ENCODE results near the gene SURF4.
"Not testable (repeated sequence)": the region's sequence is repeated elsewhere in the genome, so short reads cannot be mapped to it uniquely, and the experiment has no call there.

SURF4 gene

DNA sequence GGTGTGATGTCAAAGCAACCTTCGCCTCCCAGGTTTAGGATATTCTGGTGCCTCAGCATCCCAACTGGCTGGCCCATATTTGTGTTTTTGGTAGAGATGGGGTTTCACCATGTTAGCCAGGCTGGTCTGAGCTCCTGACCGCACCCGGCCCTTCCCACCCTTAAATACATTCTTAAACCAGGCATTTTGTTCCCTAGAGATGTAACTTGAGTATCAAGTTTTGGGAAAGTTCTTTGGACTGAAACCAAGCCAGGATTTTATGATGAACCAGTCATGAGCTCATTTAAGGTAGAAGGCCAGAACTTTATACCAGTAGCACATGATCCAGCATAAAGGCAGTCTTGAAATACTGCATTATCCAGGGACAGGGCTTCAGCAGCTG, 24.3 kb downstream of the SURF4 start:
- DNase-seq: no peak

DNA sequence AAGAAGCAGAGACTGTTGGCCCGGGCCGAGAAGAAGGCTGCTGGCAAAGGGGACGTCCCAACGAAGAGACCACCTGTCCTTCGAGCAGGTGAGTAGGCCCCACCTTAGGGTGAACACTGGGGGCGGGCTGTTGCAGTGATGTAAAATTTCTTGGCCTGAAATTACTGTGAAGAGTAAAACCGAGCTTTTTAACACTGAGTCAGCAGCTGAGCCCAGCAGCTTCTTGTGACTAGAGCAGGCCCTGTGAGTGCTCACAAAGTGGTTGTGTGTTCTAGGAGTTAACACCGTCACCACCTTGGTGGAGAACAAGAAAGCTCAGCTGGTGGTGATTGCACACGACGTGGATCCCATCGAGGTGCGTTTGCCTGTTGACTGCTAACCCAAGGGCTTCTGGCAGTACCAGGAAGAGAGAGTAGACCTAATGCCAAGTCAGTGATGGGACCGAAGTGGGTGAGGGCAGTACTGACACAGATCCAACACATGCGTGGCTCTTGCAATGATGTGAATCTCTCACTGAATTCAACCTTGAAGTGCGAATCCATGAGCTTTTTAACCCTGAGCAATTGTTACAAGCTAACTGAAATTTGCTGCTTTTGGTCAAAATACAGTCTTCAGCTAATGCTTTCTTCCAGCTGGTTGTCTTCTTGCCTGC, 25.8 kb downstream of the SURF4 start:
- DNase-seq: no peak

DNA sequence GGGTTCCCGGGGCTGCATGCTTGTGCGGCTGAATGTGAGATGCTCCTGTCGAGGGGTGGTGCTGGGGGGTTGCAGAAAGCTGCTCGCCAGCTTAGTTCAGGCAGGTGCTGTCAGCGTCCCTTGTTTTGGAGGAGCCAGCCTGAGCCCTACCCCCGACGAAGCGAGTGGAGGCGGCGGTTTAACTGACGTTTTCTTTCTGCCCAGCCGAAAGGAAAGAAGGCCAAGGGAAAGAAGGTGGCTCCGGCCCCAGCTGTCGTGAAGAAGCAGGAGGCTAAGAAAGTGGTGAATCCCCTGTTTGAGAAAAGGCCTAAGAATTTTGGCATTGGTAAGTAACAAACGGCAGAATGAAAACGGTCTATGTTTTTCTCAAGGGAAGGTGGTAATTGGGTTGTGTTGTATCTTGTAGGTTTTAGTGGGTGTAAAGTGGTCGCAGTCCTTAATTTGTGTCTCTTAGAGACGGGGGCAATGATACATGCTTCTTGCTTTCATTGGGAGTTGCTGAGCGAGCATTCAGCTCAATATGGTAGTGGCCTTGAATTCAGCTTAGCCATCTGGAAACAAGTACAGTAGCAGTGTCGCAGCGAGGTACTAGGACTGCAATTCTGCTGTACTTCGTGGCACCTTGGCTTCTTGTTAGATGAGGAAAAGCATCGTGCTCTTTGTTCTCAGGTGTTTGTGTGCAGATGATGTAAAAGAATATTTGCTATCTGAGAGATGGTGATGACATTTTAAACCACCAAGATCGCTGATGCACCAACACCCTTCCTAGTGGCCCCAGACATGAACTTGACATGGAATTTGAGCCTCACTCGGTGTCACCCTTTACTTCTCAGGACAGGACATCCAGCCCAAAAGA, 26.9 kb downstream of the SURF4 start:
- no peak for DNase-seq

DNA sequence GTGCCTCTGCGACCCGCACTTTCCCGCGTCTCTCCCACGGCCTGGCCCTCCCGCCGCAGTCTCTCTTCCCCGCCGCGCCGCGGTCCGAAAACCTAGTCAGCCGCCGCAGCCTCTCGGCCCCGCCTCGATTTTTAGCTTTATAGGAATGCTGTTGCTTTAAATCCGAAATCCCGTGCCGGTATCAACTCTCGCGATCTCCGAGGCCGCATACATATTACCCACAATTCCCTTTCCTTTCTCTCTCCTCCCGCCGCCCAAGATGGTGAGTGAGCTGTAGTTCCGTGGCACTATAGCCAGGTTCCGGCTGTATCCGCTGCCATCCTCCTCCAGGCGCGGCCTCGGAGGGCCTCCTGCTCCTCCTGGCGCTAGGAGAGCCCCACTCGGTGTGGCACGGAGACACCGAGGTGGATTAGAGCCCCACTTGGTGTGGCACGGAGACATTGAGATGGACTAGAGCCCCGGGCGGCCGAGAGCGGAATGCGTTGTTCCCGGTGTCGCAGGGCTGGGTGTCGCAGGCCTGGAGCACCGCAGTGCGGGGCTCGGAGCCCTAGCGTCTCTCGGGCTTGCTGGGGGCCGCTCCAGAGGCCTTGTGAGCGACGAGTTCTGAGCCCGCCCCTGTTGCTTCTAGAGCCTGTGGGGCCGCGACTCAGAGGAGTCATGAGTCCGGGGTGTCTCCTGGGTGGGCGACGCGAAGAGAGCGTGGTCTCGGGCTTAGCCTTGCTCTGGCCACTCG, 27.7 kb downstream of the SURF4 start, which contains the start of the genes MED22 and RPL7A:
Gene MED22, minus strand, starts transcription at position 147 of the 733 bp plus-strand sequence. CDS start 1,469 bp downstream, outside the sequence.
Gene RPL7A, plus strand, starts transcription at position 234 of the 733 bp plus-strand sequence. Its CDS starts 26 bp downstream, at position 260.
- DNase-seq: peak; percentile 92 to 94

DNA sequence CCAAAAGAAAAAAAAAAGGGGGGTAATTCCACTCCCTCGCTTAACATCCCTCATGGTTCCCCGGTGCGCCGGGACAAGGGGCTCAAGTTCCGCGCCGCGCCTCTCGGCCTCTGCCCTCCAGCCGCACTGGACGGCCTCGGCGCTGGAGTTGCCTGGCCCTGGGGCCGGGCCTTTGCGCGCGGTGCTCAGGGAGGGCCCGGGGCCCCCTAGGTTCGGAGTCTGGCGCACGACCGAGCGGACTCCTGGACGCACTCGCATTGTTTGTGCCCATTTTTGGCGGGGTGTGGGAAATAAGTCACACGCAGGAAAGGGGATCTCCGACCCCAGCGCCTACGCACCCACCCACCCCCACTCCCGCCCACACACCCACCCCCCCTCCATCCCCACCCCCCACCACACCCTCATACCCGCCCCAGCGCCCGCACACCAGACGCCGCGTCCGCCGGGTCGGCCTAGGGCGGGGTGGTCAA, 28.3 kb downstream of the SURF4 start:
- DNase-seq: no peak

DNA sequence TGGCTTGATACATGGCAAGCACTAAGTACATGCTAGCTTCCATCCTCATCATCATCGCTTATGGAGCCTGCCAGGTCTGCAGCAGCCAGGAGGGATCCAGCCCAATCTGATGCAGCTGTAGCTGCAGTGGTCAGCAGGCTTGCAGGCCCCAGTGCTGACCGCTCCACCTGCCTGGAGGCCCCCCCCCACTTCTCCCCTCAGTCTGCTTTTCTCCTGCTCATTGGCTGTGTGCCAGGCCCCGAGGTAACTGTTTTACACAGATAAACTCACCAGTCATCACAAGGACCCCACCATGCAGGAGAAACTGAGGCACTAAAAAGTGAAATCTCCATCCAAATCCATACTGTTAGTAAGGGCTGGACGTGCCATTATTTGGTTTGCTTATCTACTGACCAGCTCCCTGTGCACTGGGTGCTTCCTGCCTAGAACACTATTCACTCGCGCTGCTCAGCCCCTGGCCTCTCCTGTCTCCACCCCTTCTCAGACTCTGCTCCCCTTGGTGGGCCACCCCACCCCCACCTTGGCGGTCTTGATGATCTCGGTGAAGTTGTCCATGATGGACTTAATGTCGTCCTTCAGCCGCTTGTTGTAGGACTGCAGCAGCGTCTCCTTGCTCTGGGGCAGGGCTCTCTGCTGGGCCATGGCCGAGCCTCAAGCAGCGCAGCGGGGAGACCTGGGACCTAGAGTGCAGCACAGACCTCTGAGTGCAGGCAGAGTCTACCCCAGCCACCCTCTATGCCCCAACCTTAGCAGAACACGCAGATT, 29.7 kb downstream of the SURF4 start:
- DNase-seq: no peak

DNA sequence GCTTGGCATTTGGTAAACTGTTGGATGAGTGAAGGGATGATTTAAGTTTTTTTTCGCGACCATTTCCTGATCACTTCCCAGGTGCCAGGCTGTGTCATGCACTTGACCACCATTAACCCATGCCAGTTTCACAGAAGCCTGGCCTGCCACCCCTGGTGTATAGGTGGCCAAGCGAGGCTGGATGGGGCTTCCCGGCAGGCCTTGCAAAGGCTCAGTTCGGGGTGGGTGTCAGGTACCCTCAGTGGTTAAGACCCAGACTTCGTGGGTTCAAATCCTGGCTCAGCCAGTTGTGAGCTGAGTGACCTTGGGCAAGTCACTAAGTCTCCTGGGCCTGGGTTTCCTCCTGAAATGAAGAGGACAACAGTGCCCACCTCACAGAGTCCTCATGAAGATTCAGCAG, 30.3 kb downstream of the SURF4 start:
- DNase-seq: no peak

DNA sequence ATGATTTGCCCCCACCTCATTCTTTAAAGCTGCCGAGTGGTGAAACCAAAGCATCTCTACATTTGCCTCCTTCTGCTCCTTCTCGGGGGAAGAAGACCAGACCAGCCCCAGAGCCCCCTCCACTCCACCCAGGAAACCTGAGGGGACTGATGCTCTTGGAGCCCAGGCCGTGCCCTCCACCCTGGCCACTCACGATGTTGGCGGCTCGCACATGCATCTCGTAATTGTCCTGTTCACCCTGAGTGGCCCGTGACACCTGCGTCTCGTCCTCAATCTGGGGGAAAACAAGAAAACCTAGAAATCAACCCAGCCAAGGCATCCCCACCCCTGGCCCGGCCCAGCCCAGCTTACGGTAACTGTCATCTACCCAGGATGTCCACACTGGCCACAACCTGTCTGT, 30.9 kb downstream of the SURF4 start:
- no peak for DNase-seq

DNA sequence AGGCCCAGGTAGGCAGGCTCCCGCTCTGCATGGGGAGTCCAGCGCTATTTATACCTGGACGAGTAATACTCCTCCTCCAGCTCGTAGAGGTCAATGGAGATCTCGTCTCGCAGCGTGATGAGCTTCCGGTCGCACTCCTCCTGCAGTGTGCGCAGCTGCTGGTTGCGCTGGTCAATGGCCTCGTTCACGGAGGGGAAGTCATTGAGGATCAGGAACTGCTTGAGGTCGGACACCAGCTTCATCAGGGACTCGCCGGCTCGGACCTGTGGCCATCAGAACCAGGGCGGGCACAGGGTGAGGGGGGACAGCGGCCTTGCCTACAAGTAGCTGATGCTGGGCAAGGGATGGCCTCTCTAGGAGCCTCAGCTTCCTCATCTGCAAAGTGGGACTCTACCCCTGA, 31.8 kb downstream of the SURF4 start:
- DNase-seq: no peak

DNA sequence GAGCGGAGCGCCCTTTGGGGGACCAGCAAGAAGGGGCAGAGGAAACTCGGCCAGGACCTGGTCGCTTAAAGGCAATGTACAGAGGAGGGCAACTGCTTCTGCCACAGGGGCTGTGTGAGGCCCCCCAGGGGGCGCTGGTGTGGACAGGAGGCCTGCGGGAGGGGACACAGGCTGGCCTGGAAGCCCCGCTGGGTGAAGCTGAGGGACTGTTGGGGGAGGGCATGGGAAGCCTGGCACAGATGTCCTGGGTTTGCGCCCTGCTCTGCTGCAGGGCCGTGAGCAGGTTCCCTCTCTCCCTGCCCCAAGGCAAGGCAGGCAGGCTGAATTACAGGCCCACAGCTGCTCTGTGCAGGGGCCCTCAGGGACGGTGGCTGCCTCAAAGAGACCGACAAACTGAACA, 33.3 kb downstream of the SURF4 start:
- no peak for DNase-seq

DNA sequence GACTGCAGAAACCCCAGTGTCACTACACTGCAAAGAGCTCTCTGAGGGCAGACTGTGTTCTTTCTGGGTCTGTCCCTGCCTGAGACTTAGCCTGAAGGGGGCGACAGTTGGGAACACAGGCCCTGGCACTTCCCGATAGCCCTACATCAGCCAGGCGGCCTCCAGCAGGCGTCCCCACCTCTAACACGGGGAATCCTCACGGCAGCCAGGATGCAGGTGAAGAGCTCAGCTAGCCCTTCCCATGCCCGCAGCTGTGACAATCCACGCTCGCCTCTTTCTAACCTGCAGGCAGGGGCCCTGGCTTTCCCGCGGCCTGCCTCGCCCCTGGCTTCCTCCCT, 33.8 kb downstream of the SURF4 start:
- DNase-seq: no peak

DNA sequence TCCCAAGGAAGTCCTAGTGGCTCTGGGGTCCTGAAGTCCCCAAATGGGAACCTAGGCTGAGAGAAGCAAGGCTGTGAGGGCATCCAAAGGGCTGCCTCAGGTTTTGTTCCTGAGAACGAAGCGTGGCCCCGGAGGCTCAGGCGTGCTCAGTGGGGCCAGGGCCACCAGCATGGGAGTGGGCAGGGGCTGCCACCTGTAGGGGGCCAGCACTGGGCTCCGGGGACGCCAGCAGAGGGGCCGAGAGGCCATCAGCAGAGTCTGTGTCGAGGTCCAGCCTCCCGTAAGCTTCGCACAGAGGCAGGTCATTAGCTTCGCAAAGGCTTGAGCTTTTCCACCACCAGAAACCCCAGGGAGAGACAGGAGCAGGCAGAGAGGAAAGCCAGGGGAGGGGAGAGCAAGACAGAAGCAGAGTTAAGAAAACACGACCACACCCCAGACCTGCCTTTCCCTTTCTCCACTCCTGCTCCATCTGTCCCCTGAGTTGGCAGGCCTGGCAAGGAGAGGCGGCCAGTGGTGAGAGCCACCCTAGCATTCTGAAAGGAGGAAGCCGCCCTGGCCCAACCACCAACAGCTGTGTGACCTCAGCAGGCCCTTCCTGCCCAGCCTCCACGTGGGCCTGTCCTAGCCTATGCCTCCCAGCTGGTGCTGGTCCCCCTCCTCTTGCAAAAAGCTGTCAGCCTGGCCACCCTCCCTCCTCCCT, 34.3 kb downstream of the SURF4 start:
- no peak for DNase-seq

DNA sequence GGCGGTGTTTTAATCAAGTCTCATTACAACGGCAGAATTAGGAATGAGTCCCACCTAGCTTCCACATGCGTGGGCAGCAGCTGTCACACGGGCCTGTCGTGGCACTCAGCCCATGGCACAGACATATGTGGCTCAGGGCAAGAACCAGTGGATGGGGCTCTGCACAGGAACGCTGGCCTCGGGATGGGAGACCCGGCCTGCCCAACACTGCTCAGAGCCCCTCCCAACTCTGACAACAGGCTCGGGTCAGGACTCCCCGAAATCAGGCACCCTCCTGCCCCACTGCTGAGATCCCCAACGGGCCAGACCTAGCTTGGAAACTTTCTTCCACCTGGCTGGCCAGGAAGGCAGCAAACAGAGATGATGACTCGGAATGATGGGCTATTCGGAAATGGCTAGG, 34.9 kb downstream of the SURF4 start:
- peak in 1 of 2 donors; percentile 16 for DNase-seq

DNA sequence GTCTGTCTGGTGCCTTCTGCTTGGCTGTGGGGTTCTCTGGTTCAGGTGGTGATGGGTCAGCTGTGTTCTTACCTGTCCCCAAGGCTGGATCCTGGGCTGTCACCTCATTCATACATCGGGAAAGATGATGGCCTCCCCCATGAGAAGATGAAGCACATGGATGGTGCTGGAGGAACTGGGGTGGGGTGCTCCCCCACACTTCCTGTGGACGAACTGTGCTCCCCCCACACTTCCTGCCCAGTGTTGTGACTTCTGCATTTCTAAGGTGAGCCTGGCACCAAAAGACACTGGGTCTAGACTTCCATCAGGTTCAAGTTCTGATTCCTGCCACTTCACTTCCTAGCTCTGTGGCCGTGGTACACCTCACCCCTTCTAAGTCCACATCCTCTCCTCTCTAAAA, 35.6 kb downstream of the SURF4 start:
- DNase-seq: no peak

DNA sequence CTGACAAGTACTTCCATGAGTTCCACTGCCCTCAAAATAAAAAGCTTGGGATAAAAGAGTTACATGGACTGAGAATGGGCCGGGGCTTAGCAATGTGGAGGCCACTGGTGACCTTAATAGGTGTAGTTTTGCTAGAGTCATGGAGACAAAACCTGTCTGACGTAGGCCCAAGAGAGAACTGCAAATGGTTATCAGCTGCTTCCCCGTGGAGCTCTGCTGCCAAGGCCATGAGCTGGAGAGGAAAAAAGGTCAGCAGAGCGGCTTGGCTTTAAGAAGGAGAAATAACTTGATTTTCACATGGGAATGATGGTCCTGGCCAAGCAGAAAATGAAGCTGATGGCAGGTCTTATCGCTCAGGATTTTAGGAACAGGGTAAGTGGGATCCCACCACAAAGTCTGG, 36.2 kb downstream of the SURF4 start:
- no peak for DNase-seq

DNA sequence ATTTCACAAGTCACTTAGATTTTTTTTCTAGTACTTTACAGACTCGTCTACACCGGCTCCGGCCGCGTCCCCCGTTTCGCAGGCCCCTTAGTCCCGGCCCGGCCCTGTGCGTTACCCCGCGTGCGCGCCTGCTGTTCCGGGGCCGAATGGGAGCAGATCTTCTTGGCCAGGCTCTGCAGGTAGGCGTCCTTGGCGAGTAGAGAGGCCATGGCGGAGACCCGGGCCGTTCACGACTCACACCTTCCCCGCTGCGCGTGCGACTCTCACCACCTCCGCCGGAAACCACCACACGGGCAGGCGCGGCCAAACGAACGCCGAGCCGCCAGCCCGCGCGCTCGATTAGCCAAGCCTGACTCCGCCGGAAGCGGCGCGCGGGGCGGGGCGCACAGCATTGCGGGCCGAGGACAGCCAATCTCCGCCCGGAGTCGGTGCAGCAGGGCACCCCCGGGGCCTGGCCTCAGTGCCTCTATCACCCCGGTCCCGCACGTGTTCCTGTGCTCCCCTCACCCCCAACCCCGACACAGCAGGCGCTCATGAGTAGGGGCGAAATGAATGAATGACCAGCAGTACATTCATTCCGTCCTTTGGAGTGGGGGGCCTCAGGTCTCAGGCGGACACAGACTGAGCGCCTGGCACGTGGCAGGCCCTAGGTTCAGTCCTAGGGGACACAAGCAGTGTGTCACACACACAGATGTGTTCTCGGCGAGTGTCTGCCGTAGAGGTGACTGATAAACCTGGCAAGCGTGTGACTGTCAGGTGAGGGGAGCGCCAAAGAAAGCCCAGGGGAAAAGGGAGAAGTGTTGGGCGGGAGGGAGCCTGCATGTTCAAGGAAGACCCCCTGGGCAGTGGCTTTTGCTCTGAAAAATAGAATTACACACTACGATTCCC, 39.7 kb downstream of the SURF4 start, which contains the start of gene SURF6:
Gene SURF6, minus strand, starts transcription at position 265 of the 888 bp plus-strand sequence. Its CDS starts 56 bp downstream, at position 209.
- DNase-seq: peak; percentile 94 to 96

DNA sequence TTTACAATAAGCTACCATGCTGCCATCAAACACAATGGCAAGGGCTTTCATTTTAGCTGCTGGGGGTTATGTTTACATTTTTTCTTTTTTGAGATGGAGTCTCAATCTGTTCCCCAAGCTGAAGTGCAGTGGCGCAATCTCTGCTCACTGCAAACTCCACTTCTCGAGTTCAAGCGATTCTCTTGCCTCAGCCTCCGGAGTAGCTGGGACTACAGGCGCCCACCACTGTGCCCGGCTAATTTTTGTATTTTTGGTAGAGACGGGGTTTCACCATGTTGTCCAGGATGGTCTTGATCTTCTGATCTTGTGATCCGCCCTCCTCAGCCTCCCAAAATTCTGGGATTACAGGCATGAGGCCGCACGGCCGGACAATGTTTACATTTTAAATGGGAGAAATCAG, 41.0 kb downstream of the SURF4 start:
- not testable (repeated sequence) for DNase-seq

DNA sequence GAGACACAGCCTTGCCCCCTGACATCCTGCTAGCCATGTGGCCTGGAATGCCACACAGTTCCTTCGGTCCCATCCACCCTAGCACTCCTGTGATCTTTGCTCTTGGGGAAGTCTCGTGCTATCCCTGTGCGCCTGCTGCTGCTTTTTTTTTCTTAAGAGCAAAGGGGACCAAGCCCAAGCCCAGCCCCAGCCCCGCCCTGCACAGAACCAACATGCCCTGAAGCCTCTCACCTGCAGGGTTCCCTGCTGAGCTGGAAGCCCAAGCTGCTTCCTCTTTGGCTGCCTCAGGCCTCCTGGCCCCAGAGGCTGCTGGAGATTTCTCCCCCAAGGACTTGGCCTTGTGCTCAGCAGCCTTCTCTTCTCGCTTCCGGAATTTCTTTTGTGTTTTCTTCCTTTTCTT, 41.7 kb downstream of the SURF4 start:
- DNase-seq: no peak

DNA sequence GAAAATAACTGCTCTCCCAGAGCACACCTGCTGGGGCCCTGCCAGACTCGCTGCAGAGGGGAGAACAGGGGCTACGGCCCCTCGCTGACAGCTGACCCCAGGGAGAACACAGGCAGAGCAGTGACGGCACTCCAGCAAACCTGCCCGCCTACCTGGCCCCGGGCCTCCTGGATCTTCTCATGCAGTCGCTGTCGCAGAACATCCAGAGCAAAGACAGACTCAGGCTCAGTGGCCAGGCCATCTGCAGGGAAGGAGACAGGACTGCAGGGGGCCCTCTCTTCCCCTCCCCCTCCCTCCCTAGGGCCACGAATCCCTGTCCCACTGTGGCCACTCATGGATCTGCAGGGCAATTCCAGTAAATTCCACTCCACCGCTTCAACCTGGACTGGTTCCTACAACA, 42.3 kb downstream of the SURF4 start:
- no peak for DNase-seq

DNA sequence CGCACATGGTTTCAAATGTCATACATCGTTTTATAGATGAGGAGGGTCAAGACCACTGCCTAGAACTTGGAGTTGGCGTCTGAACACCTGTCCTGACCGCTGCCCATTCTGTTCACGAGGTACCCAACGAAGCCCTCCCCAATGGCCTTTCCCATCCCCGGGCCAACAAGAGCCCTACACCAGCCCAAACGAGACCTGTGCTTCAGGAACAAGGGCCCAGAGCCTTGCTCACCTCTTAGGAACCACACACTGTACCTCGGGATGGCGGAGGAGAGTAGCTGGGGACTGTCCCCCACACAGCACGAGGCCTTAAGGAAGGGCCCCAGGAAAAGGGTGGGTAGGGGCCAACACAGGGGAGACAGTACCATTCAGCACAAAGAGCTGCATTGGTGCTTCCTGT, 42.8 kb downstream of the SURF4 start:
- no peak for DNase-seq

DNA sequence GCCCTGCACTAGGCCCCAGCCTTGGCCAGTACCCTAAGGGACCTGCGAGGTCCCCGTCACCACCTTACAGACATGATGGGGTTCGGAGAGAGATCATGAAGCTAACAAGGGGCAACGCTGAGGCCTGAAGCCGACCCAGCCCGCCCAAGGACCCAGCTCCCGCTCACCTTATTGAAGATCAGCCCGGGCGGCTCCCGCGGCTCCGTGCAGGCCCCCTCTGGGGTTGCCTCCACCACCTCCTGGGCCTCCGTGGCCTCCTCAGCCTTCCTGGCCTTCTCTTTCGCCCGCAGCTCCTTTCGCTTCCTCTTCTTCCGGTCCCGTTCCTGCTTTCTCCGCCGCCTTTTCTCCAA, 43.5 kb downstream of the SURF4 start:
- DNase-seq: no peak
